LNCAP (cell line): ENCODE results near the gene KIRREL3.

ENCODE experiments used
- TF ChIP-seq, protein P1 (sequence below): fragments of 450-650 bp; IDR thresholded peaks from 2 replicates; pipeline ENCODE4 v1.5.1; 2017; ENCODE audit warnings: mild to moderate bottlenecking

KIRREL3 gene

DNA sequence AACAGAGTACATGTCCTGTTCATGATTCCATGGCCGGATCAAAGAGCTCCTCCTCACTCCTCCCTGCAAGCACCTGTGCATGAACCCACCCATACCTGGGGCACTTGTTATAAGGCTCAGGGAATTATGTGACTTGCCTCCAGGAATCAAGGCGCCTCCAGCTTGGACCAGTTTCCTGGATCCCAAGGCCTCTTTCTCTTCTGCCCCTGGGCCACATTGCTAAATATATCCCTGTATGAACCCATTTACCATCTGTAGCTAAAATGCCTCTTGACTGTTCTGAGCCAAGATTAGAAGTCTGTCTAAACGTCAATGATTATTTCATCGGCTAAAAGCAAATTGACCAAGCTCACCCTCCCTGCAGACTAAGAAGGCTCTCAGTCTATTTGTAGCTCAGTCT, 135.6 kb downstream of the KIRREL3 start:
- TF ChIP-seq, protein P1, sequence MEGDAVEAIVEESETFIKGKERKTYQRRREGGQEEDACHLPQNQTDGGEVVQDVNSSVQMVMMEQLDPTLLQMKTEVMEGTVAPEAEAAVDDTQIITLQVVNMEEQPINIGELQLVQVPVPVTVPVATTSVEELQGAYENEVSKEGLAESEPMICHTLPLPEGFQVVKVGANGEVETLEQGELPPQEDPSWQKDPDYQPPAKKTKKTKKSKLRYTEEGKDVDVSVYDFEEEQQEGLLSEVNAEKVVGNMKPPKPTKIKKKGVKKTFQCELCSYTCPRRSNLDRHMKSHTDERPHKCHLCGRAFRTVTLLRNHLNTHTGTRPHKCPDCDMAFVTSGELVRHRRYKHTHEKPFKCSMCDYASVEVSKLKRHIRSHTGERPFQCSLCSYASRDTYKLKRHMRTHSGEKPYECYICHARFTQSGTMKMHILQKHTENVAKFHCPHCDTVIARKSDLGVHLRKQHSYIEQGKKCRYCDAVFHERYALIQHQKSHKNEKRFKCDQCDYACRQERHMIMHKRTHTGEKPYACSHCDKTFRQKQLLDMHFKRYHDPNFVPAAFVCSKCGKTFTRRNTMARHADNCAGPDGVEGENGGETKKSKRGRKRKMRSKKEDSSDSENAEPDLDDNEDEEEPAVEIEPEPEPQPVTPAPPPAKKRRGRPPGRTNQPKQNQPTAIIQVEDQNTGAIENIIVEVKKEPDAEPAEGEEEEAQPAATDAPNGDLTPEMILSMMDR = no peak

DNA sequence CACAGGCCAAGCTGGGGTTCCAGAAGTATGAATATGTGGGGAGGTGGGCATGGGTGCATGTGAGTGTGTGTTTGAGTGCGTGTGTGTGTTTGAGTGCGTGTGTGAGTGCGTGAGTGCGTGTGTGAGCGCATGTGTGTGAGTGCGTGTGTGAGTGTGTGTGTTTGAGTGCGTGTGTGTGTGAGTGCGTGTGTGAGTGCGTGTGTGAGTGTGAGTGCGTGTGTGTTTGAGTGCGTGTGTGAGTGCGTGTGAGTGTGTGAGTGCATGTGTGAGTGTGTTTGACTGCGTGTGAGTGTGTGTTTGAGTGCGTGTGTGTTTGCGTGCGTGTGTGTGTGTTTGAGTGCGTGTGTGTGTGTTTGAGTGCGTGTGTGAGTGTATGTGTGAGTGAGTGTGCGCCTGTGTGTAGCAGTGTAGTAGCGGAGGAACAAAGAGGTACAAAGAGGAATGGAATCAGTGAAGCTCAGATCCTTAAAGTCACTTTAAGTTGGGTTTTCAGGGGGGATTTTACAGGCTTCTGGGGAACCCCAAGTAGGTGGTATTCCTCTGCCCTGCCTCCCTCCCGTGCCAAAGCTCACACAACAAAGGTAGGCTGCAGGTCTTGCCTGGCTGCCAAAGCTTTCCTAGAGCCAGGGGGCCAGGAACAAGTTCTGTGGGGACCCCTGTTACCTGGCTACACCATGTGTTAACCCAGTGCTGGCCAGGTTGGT, 137.1 kb downstream of the KIRREL3 start:
- TF ChIP-seq, protein P1 = no peak

DNA sequence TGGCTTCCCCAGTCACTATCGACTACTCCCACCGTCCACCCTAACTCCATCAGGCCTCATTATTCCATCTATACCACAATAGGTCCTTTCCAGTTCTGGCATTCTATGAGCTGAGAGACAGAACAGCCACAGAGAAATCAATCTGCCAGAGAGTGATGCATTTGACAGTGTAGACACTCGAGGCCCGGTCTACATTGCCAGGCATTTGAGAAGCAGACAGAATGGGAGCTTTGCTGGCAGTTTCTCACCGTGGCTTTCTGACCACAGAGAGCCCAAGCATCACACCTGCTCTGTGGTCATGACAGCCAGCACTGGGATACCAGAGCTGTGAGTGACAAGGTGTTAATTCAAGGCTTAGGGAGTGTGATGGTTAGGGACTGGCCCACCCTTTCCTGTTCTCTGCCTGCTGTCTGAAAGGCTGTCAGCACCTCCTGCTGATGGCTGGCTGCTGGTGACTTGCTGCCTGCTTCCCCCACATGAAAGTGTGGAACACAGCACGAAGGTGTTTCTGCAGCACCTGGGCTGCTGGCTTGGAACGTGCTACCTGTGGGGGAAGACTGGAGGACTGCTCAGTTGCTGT, 137.8 kb downstream of the KIRREL3 start:
- TF ChIP-seq, protein P1 = no peak

DNA sequence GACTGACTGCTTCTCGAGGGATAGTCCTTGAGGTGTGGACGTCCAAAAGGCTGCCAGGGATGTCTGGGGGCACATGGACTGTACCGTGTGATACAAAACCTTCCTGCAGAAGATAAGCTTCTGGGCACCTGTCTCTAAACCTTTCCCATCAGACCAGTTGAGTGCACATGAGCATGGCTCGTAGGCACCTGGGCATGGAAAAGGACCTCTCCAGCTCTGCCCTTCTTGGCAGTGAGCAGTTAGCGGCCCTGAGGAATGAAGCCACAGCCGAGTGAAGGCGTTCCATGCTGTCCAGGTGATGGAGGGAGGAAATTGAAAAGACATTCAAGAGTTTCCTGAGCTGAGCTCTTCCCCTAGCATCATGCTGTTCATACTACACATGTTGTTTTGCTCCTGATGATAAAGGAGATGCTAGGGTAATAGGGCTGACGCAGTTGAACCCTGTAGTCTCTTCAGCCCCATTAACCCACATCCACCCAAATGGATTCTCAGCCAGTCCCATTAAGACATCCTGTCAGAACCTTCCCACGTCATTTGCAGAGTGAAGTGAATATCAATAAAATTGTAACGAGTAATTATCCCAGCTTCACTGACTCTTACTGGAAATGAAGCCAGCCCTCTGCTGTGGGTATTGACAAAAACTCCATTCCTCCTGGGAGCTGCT, 138.6 kb downstream of the KIRREL3 start:
- TF ChIP-seq, protein P1 = no peak

DNA sequence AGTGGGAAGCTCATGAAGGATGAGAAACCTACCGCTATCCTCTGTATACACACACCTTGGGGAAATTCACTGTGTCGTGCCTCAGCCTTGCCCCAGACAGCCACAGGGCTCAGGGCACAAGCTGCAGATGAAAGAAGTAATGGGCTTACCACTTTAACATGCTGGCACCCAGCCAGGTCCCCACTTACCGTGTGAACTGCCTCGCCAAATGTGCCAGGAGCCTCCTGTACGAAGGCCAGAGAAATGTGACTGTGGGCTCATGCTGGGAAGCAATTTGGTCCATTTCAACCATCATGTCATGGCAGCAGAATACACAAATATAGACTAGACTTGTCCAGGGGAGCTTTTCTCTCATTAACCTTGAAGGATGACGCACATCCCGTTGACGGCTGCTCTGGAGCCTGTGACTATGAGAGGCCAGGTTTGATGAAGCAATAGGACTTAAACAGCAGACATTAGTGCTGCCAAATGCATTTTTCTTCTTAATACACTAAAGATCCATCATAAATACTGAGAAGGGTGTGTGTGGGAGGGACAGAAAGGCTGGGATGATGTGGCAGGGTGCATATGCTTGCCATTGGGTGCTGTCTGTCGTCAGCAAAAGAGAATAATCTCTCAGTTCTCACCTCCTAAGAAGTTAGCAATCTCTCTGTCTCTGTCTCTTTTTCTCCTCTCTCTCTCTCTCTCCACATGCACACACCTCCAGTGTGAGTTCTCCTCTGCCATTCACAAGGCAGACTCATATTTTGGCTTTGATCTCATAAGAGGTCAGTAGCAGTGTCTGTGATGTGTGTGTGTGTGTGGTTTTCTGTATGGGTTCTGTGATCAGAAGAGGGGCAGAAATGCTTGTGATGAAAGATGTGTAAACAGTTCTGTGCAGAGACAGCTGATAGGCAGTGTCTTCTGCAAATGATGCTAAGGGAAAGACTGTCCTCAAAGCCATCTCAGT, 142.4 kb downstream of the KIRREL3 start:
- TF ChIP-seq, protein P1 = no peak

DNA sequence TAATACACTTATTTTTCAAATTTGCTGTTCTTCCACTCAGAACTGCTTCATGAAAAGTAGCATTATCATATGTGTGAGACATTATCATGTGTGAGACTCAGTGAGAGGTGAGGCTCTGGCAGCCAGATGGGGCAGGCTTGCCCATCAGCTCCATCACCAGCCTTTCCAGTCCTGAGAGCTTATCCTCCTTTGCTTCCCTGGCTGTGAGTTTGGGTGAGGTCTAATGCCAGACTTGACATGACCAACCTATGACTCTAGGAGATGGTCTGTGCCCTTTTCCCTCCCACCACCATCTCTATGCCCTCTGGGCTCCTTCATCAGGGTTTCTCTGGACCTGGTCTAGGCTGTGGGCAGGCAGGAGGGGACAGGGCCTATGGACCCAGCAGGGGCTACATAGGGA, 145.0 kb downstream of the KIRREL3 start:
- TF ChIP-seq, protein P1 = no peak

DNA sequence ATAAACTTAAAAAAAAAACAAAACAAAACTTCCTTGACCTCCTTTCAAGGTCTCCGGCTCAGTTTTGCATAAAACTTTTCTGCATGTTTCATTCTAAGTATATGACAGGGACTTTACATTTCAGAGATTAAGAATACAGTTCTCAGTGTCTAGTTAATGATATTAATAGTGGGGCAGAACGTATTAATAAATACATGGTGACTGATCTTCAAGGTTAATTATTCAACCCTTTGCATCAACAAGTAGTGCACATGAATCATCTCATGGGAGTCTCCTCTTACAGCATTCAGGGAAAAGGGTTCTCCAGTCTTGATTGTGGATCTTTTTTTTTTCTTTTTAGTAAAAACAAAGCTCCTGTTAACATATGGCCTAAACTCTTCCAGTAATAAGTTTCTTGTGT, 146.8 kb downstream of the KIRREL3 start:
- TF ChIP-seq, protein P1 = no peak
